ENCODE measurements around the gene MTIF2.
"Not testable (repeated sequence)": the region's sequence is repeated elsewhere in the genome, so short reads cannot be mapped to it uniquely, and the experiment has no call there.

MTIF2 gene

DNA sequence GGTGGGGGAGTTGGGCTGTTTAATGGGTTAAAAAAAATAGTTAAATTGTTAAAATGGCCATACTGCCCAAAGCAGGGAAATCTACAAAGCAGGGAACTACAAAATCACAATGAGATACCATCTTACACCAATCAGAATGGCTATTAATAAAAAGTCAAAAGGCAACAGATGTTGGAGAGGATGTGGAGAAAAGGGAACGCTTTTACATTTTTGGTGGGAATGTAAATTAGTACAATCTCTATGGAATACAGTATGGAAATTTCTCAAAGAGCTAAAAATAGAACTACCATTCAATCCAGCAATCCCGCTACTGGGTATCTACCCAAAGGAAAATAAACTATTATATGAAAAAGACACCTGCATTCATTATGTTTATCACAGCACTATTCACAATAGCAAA is 64.1 kb downstream of the MTIF2 start:
- Histone ChIP-seq H3K9me3 (ENCODE audit: control insufficient read depth, low read length) (no peaks in the 10 kb centered on the region), H3K27me3 (replicated peaks; ENCODE audit: control insufficient read depth, insufficient read depth, low read length, poor library complexity, severe bottlenecking) (no peaks in the 10 kb centered on the region)

DNA sequence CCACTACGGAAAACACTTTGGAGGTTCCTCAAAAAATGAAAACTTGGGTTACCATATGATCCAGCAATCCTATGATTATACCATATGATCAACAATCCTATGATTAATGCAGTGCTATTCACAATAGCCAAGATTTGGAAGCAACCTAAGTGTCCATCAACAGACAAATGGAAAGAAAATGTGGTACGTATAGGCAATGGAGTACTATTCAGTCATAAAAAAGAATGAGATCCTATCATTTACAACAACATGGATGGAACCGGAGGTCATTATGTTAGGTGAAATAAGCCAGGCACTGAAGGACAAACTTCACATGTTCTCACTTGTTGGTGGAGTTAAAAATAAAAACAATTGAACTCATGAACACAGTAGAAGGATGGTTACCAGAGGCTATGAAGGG is 64.5 kb downstream of the MTIF2 start:
- no peak for DNase-seq
- H3K27ac ChIP-seq (ENCODE audit: insufficient read depth, low read length, poor library complexity, severe bottlenecking) = no peak overlapping the region
- H3K4me1 ChIP-seq (ENCODE audit: control insufficient read depth, insufficient read depth, low read length, poor library complexity, severe bottlenecking) = no peaks in the 10 kb centered on the region

More for the DNA sequence above, 64.1 kb downstream of the MTIF2 start:
- Histone ChIP-seq H3K27ac (ENCODE audit: insufficient read depth, low read length, poor library complexity, severe bottlenecking) (no peak overlapping the region), H3K36me3 (ENCODE audit: control insufficient read depth, insufficient read depth, low read length) (no peaks in the 10 kb centered on the region), H3K4me3 (ENCODE audit: insufficient read depth, low read depth, low read length, poor library complexity, severe bottlenecking) (no peak overlapping the region), H3K4me1 (ENCODE audit: control insufficient read depth, insufficient read depth, low read length, poor library complexity, severe bottlenecking) (no peaks in the 10 kb centered on the region)
- DNase-seq = no peak

DNA sequence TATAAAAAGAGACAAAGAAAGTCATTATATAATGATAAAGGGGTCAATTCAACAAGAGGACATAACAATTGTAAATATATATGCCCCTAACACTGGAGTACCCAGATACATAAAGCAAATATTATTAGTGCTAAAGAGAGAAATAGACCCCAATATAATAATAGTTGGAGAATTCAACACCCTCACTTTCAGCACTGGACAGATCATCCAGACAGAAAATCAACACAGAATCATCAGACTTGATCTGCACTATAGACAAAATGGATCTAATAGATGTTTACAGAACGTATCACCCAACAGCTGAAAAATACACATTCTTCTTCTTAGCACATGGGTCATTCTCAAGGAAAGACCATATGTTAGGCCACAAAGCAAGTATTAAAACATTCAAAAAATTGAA is 68.6 kb downstream of the MTIF2 start:
- Histone ChIP-seq H3K27me3 (replicated peaks; ENCODE audit: control insufficient read depth, insufficient read depth, low read length, poor library complexity, severe bottlenecking) (no peaks in the 10 kb centered on the region), H3K9me3 (ENCODE audit: control insufficient read depth, low read length) (no peaks in the 10 kb centered on the region), H3K4me1 (ENCODE audit: control insufficient read depth, insufficient read depth, low read length, poor library complexity, severe bottlenecking) (no peaks in the 10 kb centered on the region), H3K4me3 (ENCODE audit: insufficient read depth, low read depth, low read length, poor library complexity, severe bottlenecking) (no peak overlapping the region), H3K27ac (ENCODE audit: insufficient read depth, low read length, poor library complexity, severe bottlenecking) (no peak overlapping the region), H3K36me3 (ENCODE audit: control insufficient read depth, insufficient read depth, low read length) (no peaks in the 10 kb centered on the region)
- DNase-seq = no peak

More for the DNA sequence above, 64.5 kb downstream of the MTIF2 start:
- H3K9me3 ChIP-seq (ENCODE audit: control insufficient read depth, low read length) = no peaks in the 10 kb centered on the region
- H3K27me3 ChIP-seq (replicated peaks; ENCODE audit: control insufficient read depth, insufficient read depth, low read length, poor library complexity, severe bottlenecking) = no peaks in the 10 kb centered on the region
- H3K4me3 ChIP-seq (ENCODE audit: insufficient read depth, low read depth, low read length, poor library complexity, severe bottlenecking) = no peak overlapping the region
- no peaks in the 10 kb centered on the region for H3K36me3 ChIP-seq (ENCODE audit: control insufficient read depth, insufficient read depth, low read length)

DNA sequence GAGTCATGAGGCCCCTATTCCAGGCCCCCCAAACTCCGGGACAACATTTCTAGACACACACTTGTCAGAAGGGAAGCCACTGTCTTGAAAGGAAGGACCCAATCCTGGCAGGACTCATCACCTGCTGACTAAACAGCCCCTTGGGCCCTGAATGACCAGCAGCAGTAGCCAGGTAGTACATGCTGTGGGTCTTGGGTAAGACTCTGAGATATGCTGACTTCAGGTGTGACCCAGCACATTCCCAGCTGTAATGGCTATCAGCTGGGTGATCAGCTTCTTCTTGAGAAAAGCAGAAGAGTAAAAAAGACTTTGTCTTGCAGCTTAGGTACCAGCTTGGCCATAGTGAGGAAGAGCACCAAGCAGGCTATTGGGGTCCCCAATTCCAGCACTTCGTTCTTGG is 72.5 kb downstream of the MTIF2 start:
- DNase-seq = no peak
- H3K36me3 ChIP-seq (ENCODE audit: control insufficient read depth, insufficient read depth, low read length) = no peaks in the 10 kb centered on the region
- no peak overlapping the region for H3K27ac ChIP-seq (ENCODE audit: insufficient read depth, low read length, poor library complexity, severe bottlenecking)
- H3K9me3 ChIP-seq (ENCODE audit: control insufficient read depth, low read length) = no peaks in the 10 kb centered on the region
- H3K4me1 ChIP-seq (ENCODE audit: control insufficient read depth, insufficient read depth, low read length, poor library complexity, severe bottlenecking) = no peaks in the 10 kb centered on the region
- H3K27me3 ChIP-seq (replicated peaks; ENCODE audit: control insufficient read depth, insufficient read depth, low read length, poor library complexity, severe bottlenecking) = no peaks in the 10 kb centered on the region
- H3K4me3 ChIP-seq (ENCODE audit: insufficient read depth, low read depth, low read length, poor library complexity, severe bottlenecking) = no peak overlapping the region

DNA sequence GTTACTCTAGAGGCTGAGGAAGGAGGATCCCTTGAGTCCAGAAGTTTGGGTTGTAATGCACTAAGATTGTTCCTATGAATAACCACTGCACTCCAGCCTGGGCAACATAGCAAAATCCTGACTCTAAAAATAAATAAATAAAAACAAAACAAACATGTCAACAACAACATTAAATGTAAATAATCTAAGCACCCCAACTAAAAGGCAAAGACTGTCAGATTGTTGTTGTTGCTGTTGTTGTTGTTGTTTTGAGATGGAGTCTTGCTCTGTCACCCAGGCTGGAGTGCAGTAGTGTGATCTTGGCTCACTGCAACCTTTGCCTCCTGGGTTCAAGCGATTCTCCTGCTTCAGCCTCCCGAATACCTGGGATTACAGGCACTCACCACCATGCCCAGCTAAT is 77.1 kb downstream of the MTIF2 start:
- not testable (repeated sequence) for H3K27ac ChIP-seq (ENCODE audit: insufficient read depth, low read length, poor library complexity, severe bottlenecking); H3K27me3 ChIP-seq (replicated peaks; ENCODE audit: control insufficient read depth, insufficient read depth, low read length, poor library complexity, severe bottlenecking); H3K4me1 ChIP-seq (ENCODE audit: control insufficient read depth, insufficient read depth, low read length, poor library complexity, severe bottlenecking); H3K36me3 ChIP-seq (ENCODE audit: control insufficient read depth, insufficient read depth, low read length); H3K4me3 ChIP-seq (ENCODE audit: insufficient read depth, low read depth, low read length, poor library complexity, severe bottlenecking); DNase-seq; H3K9me3 ChIP-seq (ENCODE audit: control insufficient read depth, low read length)

DNA sequence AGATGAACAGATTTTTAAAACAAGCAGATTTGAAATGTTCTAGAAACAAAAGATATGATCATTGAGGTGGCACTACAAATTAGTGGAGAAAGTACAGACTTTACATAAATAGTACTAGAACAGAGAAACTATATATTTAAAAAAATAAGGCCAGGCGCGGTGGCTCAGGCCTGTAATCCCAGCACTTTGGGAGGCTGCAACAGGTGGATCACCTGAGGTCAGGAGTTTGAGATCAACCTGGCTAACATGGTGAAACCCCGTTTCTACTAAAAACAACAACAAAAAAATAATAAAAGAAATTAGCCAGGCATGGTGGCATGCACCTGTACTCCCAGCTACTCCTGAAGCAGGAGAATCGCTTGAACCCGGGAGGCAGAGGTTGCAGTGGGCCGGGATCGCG is 82.2 kb downstream of the MTIF2 start:
- not testable (repeated sequence) for H3K27ac ChIP-seq (ENCODE audit: insufficient read depth, low read length, poor library complexity, severe bottlenecking); H3K27me3 ChIP-seq (replicated peaks; ENCODE audit: control insufficient read depth, insufficient read depth, low read length, poor library complexity, severe bottlenecking); H3K4me1 ChIP-seq (ENCODE audit: control insufficient read depth, insufficient read depth, low read length, poor library complexity, severe bottlenecking); H3K4me3 ChIP-seq (ENCODE audit: insufficient read depth, low read depth, low read length, poor library complexity, severe bottlenecking); H3K36me3 ChIP-seq (ENCODE audit: control insufficient read depth, insufficient read depth, low read length); DNase-seq; H3K9me3 ChIP-seq (ENCODE audit: control insufficient read depth, low read length)

Data from effector memory CD4-positive, alpha-beta T cell (primary cell).